GM23248 (cell line): ENCODE data around the gene ZNF407. TPM values are rescaled to one million over a fixed set of nuclear protein-coding genes. Genes with fewer than 3 reads are reported as not detected.

Experiments
- DNase-seq: peaks from one replicate; pipeline ENCODE4 v3.0.0-alpha.2; 2015
- H2AFZ ChIP-seq: fragments of 200-600 bp; sonication (generic); 2 replicates; pipeline ENCODE4 v1.6.1; 2016; ENCODE audit warnings: antibody characterized with exemption
- H3F3A ChIP-seq: fragments of 200-600 bp; sonication (generic); 2 replicates; pipeline ENCODE4 v1.6.1; 2016; ENCODE audit warnings: mild to moderate bottlenecking, antibody characterized with exemption, mixed run types; ENCODE audit not compliant: insufficient read depth
- H3K27ac ChIP-seq: fragments of 200-600 bp; sonication (generic); 2 replicates; pipeline ENCODE4 v1.5.1; 2016; ENCODE audit warnings: mild to moderate bottlenecking
- H3K27me3 ChIP-seq: fragments of 200-600 bp; sonication (generic); replicated peaks from 2 replicates; pipeline ENCODE4 v1.6.1; 2016; ENCODE audit warnings: mild to moderate bottlenecking; ENCODE audit not compliant: insufficient read depth
- H3K36me3 ChIP-seq: fragments of 200-600 bp; sonication (generic); 2 replicates; pipeline ENCODE4 v1.6.1; 2016; ENCODE audit warnings: low read depth, mild to moderate bottlenecking
- H3K4me1 ChIP-seq: fragments of 200-600 bp; sonication (generic); 2 replicates; pipeline ENCODE4 v1.6.1; 2016; ENCODE audit warnings: mild to moderate bottlenecking; ENCODE audit not compliant: insufficient read depth
- H3K4me2 ChIP-seq: fragments of 200-600 bp; sonication (generic); one replicate; pipeline ENCODE4 v1.6.1; 2016; ENCODE audit warnings: mild to moderate bottlenecking; ENCODE audit not compliant: unreplicated experiment
- H3K4me3 ChIP-seq: fragments of 200-600 bp; sonication (generic); 2 replicates; pipeline ENCODE4 v1.5.1; 2016; ENCODE audit warnings: mild to moderate bottlenecking
- H3K79me2 ChIP-seq: fragments of 200-600 bp; sonication (generic); 2 replicates; pipeline ENCODE4 v1.6.1; 2016; ENCODE audit warnings: mild to moderate bottlenecking; ENCODE audit not compliant: insufficient read depth
- H3K9ac ChIP-seq: fragments of 200-600 bp; sonication (generic); 2 replicates; pipeline ENCODE4 v1.6.1; 2016; ENCODE audit warnings: mild to moderate bottlenecking
- H3K9me2 ChIP-seq: fragments of 200-600 bp; sonication (generic); 2 replicates; pipeline ENCODE4 v1.6.1; 2016; ENCODE audit warnings: mixed run types, mild to moderate bottlenecking, moderate library complexity; ENCODE audit not compliant: insufficient read depth
- H3K9me3 ChIP-seq: fragments of 200-600 bp; sonication (generic); one replicate; pipeline ENCODE4 v1.6.1; 2017; ENCODE audit warnings: low read depth
- H4K20me1 ChIP-seq: fragments of 200-600 bp; sonication (generic); 2 replicates; pipeline ENCODE4 v1.6.0; 2016; ENCODE audit not compliant: insufficient read depth
- EZH2 ChIP-seq: fragments of 200-600 bp; sonication (generic); IDR thresholded peaks from 2 replicates; pipeline ENCODE4 v1.6.1; 2018; ENCODE audit warnings: antibody characterized with exemption, mild to moderate bottlenecking; ENCODE audit not compliant: insufficient read depth, poor library complexity, severe bottlenecking
- EZH2phosphoT487 ChIP-seq: fragments of 200-600 bp; sonication (generic); IDR thresholded peaks from 2 replicates; pipeline ENCODE4 v1.6.1; 2018; ENCODE audit warnings: antibody characterized with exemption, moderate library complexity, mild to moderate bottlenecking, low read depth; ENCODE audit not compliant: insufficient read depth
- WGBS, 2 experiments: methylation state at CpG; one replicate each; pipeline ENCODE4 v1.1.6; 2015 to 2017; ENCODE audit warnings: low lambda C conversion rate in 2 of 2, low coverage in 1 of 2; ENCODE audit errors: missing lambda C conversion rate in 2 of 2; 5-methylcytosine and 5-hydroxymethylcytosine counted together
- in situ Hi-C: fragments of 300-500 bp; cut with MboI; formaldehyde crosslinking; loops from 2 replicates; pipeline ENCODE4 v1.15.0; 2020
- polyA plus RNA-seq: library from polyadenylated mRNA; unstranded; fragments of >200 nt; fragmentation: Nextera tagmentation; extraction: Ambion mirVana; gene quantifications from 2 replicates; pipeline ENCODE4 v1.2.1, GENCODE V29; 2016
- total RNA-seq: library from RNA; depleted of rRNA; stranded (reverse); fragments of >200 nt; shearing (Covaris generic); gene quantifications from 2 replicates; pipeline ENCODE4 v1.2.3, GENCODE V29; 2014

The ZNF407 gene
- total and polyA plus RNA-seq, 2 experiments from 2014 or later, result 2.6 to 6.3 TPM

DNA sequence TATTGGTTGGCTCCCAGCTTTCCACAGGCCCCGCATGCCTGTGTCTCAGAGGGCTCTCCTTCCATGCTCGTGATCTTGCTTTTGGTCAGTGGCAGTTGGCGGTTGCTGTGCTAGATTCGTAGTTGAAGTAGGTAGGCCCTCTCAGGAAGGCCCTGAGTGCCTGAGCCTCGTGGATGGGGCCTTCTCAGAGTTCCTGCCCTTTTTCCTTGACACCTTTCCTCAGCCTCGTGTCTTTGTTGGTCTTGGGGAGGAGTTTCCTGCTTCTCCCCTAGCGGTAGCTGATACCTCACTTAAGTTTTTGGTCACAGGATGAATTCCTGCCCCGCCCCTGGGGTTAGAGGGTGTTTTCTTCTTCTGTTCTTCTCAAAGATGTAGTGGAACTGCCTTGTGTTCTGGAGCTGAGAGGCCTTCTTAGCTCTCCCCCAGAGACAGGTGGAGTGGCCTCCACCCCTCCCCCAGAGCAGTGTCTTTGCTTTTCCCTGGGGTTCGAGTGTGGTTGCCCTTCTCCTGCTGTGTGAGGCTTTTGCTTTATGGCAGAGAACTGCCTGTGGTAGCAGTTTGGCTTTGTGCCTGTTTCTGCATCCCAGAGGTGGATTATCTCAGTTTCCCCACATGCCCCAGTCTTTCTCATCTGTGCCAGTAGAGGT, 94.8 kb downstream of the ZNF407 start:
- in situ Hi-C loops, result no loop called here
- H3K4me2 ChIP-seq, result no peak overlapping the region
- H3K36me3 ChIP-seq, result no peaks in the 10 kb centered on the region
- H3K9me3 ChIP-seq, result no peaks in the 10 kb centered on the region
- H3K79me2 ChIP-seq, result no peaks in the 10 kb centered on the region
- H4K20me1 ChIP-seq, result no peaks in the 10 kb centered on the region
- H3F3A ChIP-seq, result peaks cover 16% of the 10 kb centered on the region; the same call in 1 of the 2 replicates
- H3K4me3 ChIP-seq, result no peak overlapping the region
- DNase-seq, result no peak
- no peaks in the 10 kb centered on the region for H3K27me3 ChIP-seq
- peaks cover 2% of the 10 kb centered on the region; the same call in 1 of the 2 replicates for H3K9me2 ChIP-seq
- no peak overlapping the region for H3K9ac ChIP-seq
- WGBS, 2 experiments, result 94 to 95% methylated on average over 9 of the region's 9 CpGs
- no peak overlapping the region for H2AFZ ChIP-seq
- no peaks in the 10 kb centered on the region; the same call in 1 of the 2 replicates for H3K4me1 ChIP-seq
- TF ChIP-seq EZH2 (no peak), EZH2phosphoT487 (no peak)
- no peak overlapping the region for H3K27ac ChIP-seq

- Histone ChIP-seq H3K4me1 (no peaks in the 10 kb centered on the region; the same call in 1 of the 2 replicates), H3K27me3 (no peaks in the 10 kb centered on the region), H4K20me1 (no peaks in the 10 kb centered on the region), H3K79me2 (no peaks in the 10 kb centered on the region), H3K9me2 (peaks cover 2% of the 10 kb centered on the region; the same call in 1 of the 2 replicates), H3F3A (peaks cover 2% of the 10 kb centered on the region; the same call in 1 of the 2 replicates), H3K9ac (no peak overlapping the region), H3K36me3 (no peaks in the 10 kb centered on the region), H3K27ac (no peak overlapping the region), H3K4me2 (no peak overlapping the region), H3K9me3 (no peaks in the 10 kb centered on the region), H2AFZ (no peak overlapping the region), H3K4me3 (no peak overlapping the region)
- no peak for TF ChIP-seq EZH2
- TF ChIP-seq EZH2phosphoT487, result no peak
- in situ Hi-C loops, result no loop called here
- DNase-seq, result no peak
- WGBS, 2 experiments, result 95 to 100% methylated on average over 1 of the region's 1 CpG
Measured at GRCh38 chr18:74694436-74694835, 96.8 kb downstream of the ZNF407 start.

DNA sequence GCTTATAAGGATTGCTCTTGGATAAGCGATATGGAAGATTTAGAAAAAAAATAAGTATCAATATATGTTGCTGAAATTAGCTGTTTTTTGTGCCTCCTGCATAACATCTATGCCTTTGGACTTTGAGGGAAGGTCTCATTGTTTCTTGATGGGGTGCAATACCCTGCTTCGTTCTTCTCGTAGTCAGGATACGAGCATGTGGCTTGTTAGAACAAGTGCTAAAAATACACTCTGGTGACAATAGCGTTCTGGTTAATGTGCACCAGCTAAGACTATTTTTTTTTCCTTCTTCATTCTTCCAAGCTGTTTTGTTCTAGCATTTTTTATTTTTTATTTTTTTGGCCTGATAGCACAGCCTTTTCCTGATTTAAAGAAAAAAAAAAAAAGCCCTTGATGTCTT, 97.5 kb downstream of the ZNF407 start:
- H3K9me3 ChIP-seq, result no peaks in the 10 kb centered on the region
- H3F3A ChIP-seq, result no peaks in the 10 kb centered on the region
- H3K4me2 ChIP-seq, result no peak overlapping the region
- no peaks in the 10 kb centered on the region for H3K36me3 ChIP-seq
- H2AFZ ChIP-seq, result no peak overlapping the region
- no peak for DNase-seq
- H3K4me3 ChIP-seq, result no peak overlapping the region
- WGBS, 2 experiments, result 97 to 99% methylated on average over 5 of the region's 5 CpGs
- no peaks in the 10 kb centered on the region for H3K79me2 ChIP-seq
- H3K27ac ChIP-seq, result no peak overlapping the region
- no peak overlapping the region for H3K9ac ChIP-seq
- TF ChIP-seq EZH2, result no peak
- no peak for TF ChIP-seq EZH2phosphoT487
- H3K9me2 ChIP-seq, result peaks cover 2% of the 10 kb centered on the region; the same call in 1 of the 2 replicates
- H3K4me1 ChIP-seq, result no peaks in the 10 kb centered on the region
- H3K27me3 ChIP-seq, result no peaks in the 10 kb centered on the region
- in situ Hi-C loops, result no loop called here
- no peaks in the 10 kb centered on the region for H4K20me1 ChIP-seq

- in situ Hi-C loops, result no loop called here
- H3K9me2 ChIP-seq, result peaks cover 2% of the 10 kb centered on the region; the same call in 1 of the 2 replicates
- H3K27me3 ChIP-seq, result no peaks in the 10 kb centered on the region
- H3K27ac ChIP-seq, result no peak overlapping the region
- H3K4me3 ChIP-seq, result no peak overlapping the region
- no peaks in the 10 kb centered on the region for H3K4me1 ChIP-seq
- H3K36me3 ChIP-seq, result no peaks in the 10 kb centered on the region
- no peak overlapping the region for H2AFZ ChIP-seq
- 84 to 88% methylated on average over 4 of the region's 4 CpGs for WGBS, 2 experiments
- H3K4me2 ChIP-seq, result no peak overlapping the region
- H3K79me2 ChIP-seq, result no peaks in the 10 kb centered on the region; the same call in 1 of the 2 replicates
- H4K20me1 ChIP-seq, result no peaks in the 10 kb centered on the region
- DNase-seq, result no peak
- H3K9me3 ChIP-seq, result no peaks in the 10 kb centered on the region
- H3F3A ChIP-seq, result no peaks in the 10 kb centered on the region
- H3K9ac ChIP-seq, result no peak overlapping the region
- TF ChIP-seq EZH2phosphoT487, result no peak
- no peak for TF ChIP-seq EZH2
Measured at GRCh38 chr18:74698881-74699280, 101.2 kb downstream of the ZNF407 start.
